ENCODE results near the gene PFKFB3. TPM values are rescaled to one million over a fixed set of nuclear protein-coding genes. Genes with fewer than 3 reads are reported as not detected.
"Not testable (repeated sequence)": the region's sequence is repeated elsewhere in the genome, so short reads cannot be mapped to it uniquely, and the experiment has no call there.

The PFKFB3 gene
- total and polyA plus RNA-seq, 12 donors: 5.5 to 77.3 (median 14.7) TPM

- TF ChIP-seq, protein P1, sequence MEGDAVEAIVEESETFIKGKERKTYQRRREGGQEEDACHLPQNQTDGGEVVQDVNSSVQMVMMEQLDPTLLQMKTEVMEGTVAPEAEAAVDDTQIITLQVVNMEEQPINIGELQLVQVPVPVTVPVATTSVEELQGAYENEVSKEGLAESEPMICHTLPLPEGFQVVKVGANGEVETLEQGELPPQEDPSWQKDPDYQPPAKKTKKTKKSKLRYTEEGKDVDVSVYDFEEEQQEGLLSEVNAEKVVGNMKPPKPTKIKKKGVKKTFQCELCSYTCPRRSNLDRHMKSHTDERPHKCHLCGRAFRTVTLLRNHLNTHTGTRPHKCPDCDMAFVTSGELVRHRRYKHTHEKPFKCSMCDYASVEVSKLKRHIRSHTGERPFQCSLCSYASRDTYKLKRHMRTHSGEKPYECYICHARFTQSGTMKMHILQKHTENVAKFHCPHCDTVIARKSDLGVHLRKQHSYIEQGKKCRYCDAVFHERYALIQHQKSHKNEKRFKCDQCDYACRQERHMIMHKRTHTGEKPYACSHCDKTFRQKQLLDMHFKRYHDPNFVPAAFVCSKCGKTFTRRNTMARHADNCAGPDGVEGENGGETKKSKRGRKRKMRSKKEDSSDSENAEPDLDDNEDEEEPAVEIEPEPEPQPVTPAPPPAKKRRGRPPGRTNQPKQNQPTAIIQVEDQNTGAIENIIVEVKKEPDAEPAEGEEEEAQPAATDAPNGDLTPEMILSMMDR (IDR thresholded peaks at IDR 0.05): peak in 7 of 9 donors; percentile 26 to 61 (median 39)
- DNase-seq: peak; percentile 46 to 66
- peak; percentile 10 to 72 (median 49) for ATAC-seq
- no peaks in the 10 kb centered on the region for H3K27me3 ChIP-seq
- intact Hi-C loops (cut with DNase I): loop anchor here in 9 of 10 donors (2.0 to 10.0 kb wide), 15 partner anchors 33 to 201 kb away; no protein-coding TSS in a partner anchor
- H3K36me3 ChIP-seq: peaks cover 0 to 3% (median 0%) of the 10 kb centered on the region in 9 donors
- H3K9me3 ChIP-seq: no peaks in the 10 kb centered on the region
- peak overlapping the region; percentile 22 to 98 (median 92) for H3K27ac ChIP-seq
- WGBS, 2 donors: 0 to 1% methylated on average over 31 to 75 of the region's 76 CpGs
- peak overlapping the region; percentile 50 to 94 (median 78) for H3K4me3 ChIP-seq
- peaks cover 6 to 47% (median 31%) of the 10 kb centered on the region in 9 donors for H3K4me1 ChIP-seq
Observed at GRCh38 chr10:6203331-6204062, 765 bp downstream of the PFKFB3 start.

- DNase-seq: peak in 1 of 2 donors; percentile 55
- intact Hi-C loops (cut with DNase I): loop anchor here in 8 of 10 donors (5.0 to 10.0 kb wide), 9 partner anchors 37 to 201 kb away; no protein-coding TSS in a partner anchor
- H3K27me3 ChIP-seq: no peaks in the 10 kb centered on the region
- peak overlapping the region in 8 of 10 donors; percentile 87 to 98 (median 92) for H3K27ac ChIP-seq
- peaks cover 6 to 52% (median 31%) of the 10 kb centered on the region in 9 donors for H3K4me1 ChIP-seq
- peak in 2 of 8 donors; percentile 2 to 12 for ATAC-seq
- H3K4me3 ChIP-seq: peak overlapping the region; percentile 50 to 94 (median 78)
- TF ChIP-seq, protein P1 (IDR thresholded peaks at IDR 0.05): no peak
- no peaks in the 10 kb centered on the region for H3K9me3 ChIP-seq
- H3K36me3 ChIP-seq: peaks cover 0 to 6% (median 0%) of the 10 kb centered on the region in 9 donors
- 3% methylated on average over 27 to 28 of the region's 28 CpGs for WGBS, 2 donors
Observed at GRCh38 chr10:6204063-6204340, 1.3 kb downstream of the PFKFB3 start.

DNA sequence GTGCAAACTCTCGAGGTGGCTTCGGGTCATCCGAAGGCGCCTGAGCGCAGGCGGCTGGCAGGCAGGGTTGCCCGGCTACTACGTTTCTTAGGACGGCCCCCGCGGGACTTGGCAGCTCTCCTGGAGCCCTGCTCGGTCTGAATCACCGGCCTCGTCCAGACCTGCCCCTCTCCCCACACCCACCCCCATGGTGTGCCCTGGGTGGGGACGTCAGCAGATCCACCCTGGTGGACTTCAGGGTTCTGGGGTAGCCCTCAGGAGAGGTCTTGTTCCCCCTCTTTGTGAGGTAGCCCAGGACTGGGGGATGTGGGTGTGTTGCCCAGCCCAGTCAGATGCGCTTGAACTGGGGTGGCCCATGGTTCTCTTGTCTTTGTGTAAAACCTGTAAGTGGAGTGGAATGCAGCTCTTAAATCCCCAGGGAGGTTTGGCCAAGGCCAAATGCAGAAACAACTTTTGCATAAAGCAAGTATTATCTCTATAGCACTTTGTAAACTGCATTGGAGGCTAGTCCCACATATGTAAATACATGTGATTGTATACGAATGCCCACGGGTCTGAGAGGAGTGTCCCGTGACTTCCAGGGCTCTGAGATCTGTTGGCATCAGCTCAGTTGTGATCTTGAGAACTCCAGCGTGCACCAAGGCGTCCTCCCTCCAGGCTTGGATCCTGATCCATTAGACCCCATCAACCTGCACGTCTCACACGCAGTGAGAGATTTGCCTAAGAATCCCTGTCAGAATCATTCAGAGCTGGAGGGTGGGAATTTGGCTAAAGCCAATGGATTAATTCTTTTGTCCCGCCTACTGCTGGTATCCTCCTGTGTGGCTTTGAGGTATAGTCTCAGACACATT lies 1.8 kb downstream of the PFKFB3 start:
- peak; percentile 44 to 59 for DNase-seq
- H3K27ac ChIP-seq: peak overlapping the region in 6 of 10 donors; percentile 87 to 98 (median 92)
- H3K9me3 ChIP-seq: no peaks in the 10 kb centered on the region
- TF ChIP-seq, protein P1 (IDR thresholded peaks at IDR 0.05): no peak
- no peaks in the 10 kb centered on the region for H3K27me3 ChIP-seq
- H3K4me1 ChIP-seq: peaks cover 6 to 50% (median 31%) of the 10 kb centered on the region in 9 donors
- H3K36me3 ChIP-seq: peaks cover 0 to 11% (median 0%) of the 10 kb centered on the region in 9 donors
- ATAC-seq: peak in 2 of 8 donors; percentile 13 to 18
- H3K4me3 ChIP-seq: peak overlapping the region; percentile 50 to 94 (median 78)
- WGBS, 2 donors: 33 to 34% methylated on average over 24 of the region's 24 CpGs
- intact Hi-C loops (cut with DNase I): loop anchor here in 8 of 10 donors (5.0 to 10.0 kb wide), 9 partner anchors 37 to 200 kb away; no protein-coding TSS in a partner anchor

GRCh38 chr10:6206486-6206885 lies 3.8 kb downstream of the PFKFB3 start:
- not testable (repeated sequence) for H3K4me3 ChIP-seq

More at GRCh38 chr10:6206486-6206885, 3.8 kb downstream of the PFKFB3 start:
- H3K27ac ChIP-seq, H3K27me3 ChIP-seq, H3K9me3 ChIP-seq, ATAC-seq, DNase-seq: not testable (repeated sequence)
- Histone ChIP-seq H3K4me1 (peaks cover 6 to 42% (median 30%) of the 10 kb centered on the region in 9 donors), H3K36me3 (peaks cover 0 to 20% (median 0%) of the 10 kb centered on the region in 9 donors)
- WGBS, 2 donors: 97 to 99% methylated on average over 10 to 17 of the region's 29 CpGs
- intact Hi-C loops (cut with DNase I): loop anchor here in 1 of 10 donors (10.0 kb wide), 3 partner anchors 62 to 198 kb away; no protein-coding TSS in a partner anchor

Measured in heart right ventricle (tissue), 16 donors.